ENCODE measurements around the gene ZC3HAV1. TPM values are rescaled to one million over a fixed set of nuclear protein-coding genes. Genes with fewer than 3 reads are reported as not detected.

ZC3HAV1 gene
- total RNA-seq, 2 donors from 2014 or later, result 67.6 to 76.0 TPM

GRCh38 chr7:139115104-139115503 lies 5.6 kb upstream of the ZC3HAV1 start:
- H3K4me1 Mint-ChIP-seq, result peaks cover 21% of the 10 kb centered on the region
- 92 to 95% methylated on average over 3 of the region's 3 CpGs for WGBS, 2 experiments (ENCODE audit: insufficient coverage in 1 of 2, insufficient read length in 1 of 2)
- H3K27me3 Mint-ChIP-seq (ENCODE audit: insufficient read depth), result no peaks in the 10 kb centered on the region
- H3K4me3 Mint-ChIP-seq, result no peak overlapping the region
- TF ChIP-seq CTCF (conservative IDR thresholded peaks at IDR 0.05), result no peak
- Histone ChIP-seq H3K4me3 (ENCODE audit: low read length) (no peak overlapping the region), H3K36me3 (ENCODE audit: control insufficient read depth, insufficient read depth, low read length) (no peaks in the 10 kb centered on the region), H3K27ac (ENCODE audit: low read depth, low read length) (no peak overlapping the region), H3K4me1 (ENCODE audit: control insufficient read depth, insufficient read depth, low read length) (no peaks in the 10 kb centered on the region), H3K27me3 (ENCODE audit: control insufficient read depth, insufficient read depth, low read length, poor library complexity, severe bottlenecking) (peaks cover 11% of the 10 kb centered on the region), H3K9ac (ENCODE audit: extremely low read depth, low read length, poor library complexity, severe bottlenecking) (no peak overlapping the region), H3K9me3 (ENCODE audit: control insufficient read depth, low read length) (no peaks in the 10 kb centered on the region)
- DNase-seq, result no peak
- no peaks in the 10 kb centered on the region for H3K9me3 Mint-ChIP-seq
- H3K27ac Mint-ChIP-seq, result no peak overlapping the region
- no peaks in the 10 kb centered on the region for H3K36me3 Mint-ChIP-seq (ENCODE audit: low read depth)

GRCh38 chr7:139114585-139114984 lies 5.1 kb upstream of the ZC3HAV1 start:
- no peak for DNase-seq
- Mint-ChIP-seq H3K9me3 (no peaks in the 10 kb centered on the region), H3K4me3 (no peak overlapping the region), H3K36me3 (ENCODE audit: low read depth) (no peaks in the 10 kb centered on the region), H3K27ac (no peak overlapping the region), H3K27me3 (ENCODE audit: insufficient read depth) (no peaks in the 10 kb centered on the region), H3K4me1 (peaks cover 26% of the 10 kb centered on the region)
- Histone ChIP-seq H3K27ac (ENCODE audit: low read depth, low read length) (no peak overlapping the region), H3K27me3 (ENCODE audit: control insufficient read depth, insufficient read depth, low read length, poor library complexity, severe bottlenecking) (peaks cover 15% of the 10 kb centered on the region), H3K9ac (ENCODE audit: extremely low read depth, low read length, poor library complexity, severe bottlenecking) (no peak overlapping the region), H3K9me3 (ENCODE audit: control insufficient read depth, low read length) (no peaks in the 10 kb centered on the region), H3K36me3 (ENCODE audit: control insufficient read depth, insufficient read depth, low read length) (no peaks in the 10 kb centered on the region), H3K4me3 (ENCODE audit: low read length) (no peak overlapping the region), H3K4me1 (ENCODE audit: control insufficient read depth, insufficient read depth, low read length) (no peaks in the 10 kb centered on the region)
- WGBS, 2 experiments (ENCODE audit: insufficient coverage in 1 of 2, insufficient read length in 1 of 2), result 80 to 82% methylated on average over 2 to 5 of the region's 5 CpGs
- no peak for TF ChIP-seq CTCF (conservative IDR thresholded peaks at IDR 0.05)

DNA sequence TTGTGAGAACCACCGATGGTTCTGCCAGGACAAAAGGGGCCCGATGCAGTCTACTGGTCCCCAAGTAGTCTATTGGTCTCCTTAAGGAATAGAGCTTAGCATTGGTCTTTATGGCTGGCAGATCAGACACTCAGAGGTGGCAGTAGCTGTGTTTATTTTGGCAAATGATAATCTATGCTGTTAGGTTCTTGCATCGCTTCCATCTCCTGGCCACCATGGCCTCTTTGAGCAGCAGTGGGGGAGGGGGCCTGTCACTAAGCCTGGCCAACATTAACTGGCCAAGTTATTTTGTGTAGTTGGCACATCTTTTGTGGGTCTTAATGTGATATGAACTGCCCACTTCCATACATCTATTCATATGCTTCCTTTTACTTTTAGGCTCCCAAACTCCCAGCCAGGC lies 4.5 kb upstream of the ZC3HAV1 start:
- Histone ChIP-seq H3K36me3 (ENCODE audit: control insufficient read depth, insufficient read depth, low read length) (no peaks in the 10 kb centered on the region), H3K4me1 (ENCODE audit: control insufficient read depth, insufficient read depth, low read length) (no peaks in the 10 kb centered on the region), H3K4me3 (ENCODE audit: low read length) (no peak overlapping the region), H3K27me3 (ENCODE audit: control insufficient read depth, insufficient read depth, low read length, poor library complexity, severe bottlenecking) (peaks cover 15% of the 10 kb centered on the region), H3K9ac (ENCODE audit: extremely low read depth, low read length, poor library complexity, severe bottlenecking) (no peak overlapping the region), H3K27ac (ENCODE audit: low read depth, low read length) (no peak overlapping the region), H3K9me3 (ENCODE audit: control insufficient read depth, low read length) (no peaks in the 10 kb centered on the region)
- no peaks in the 10 kb centered on the region for H3K27me3 Mint-ChIP-seq (ENCODE audit: insufficient read depth)
- peaks cover 21% of the 10 kb centered on the region for H3K4me1 Mint-ChIP-seq
- no peaks in the 10 kb centered on the region for H3K9me3 Mint-ChIP-seq
- DNase-seq, result no peak
- no peak for TF ChIP-seq CTCF (conservative IDR thresholded peaks at IDR 0.05)
- no peak overlapping the region for H3K4me3 Mint-ChIP-seq
- no peak overlapping the region for H3K27ac Mint-ChIP-seq
- WGBS, 2 experiments (ENCODE audit: insufficient coverage in 1 of 2, insufficient read length in 1 of 2), result 94 to 97% methylated on average over 2 to 3 of the region's 3 CpGs
- H3K36me3 Mint-ChIP-seq (ENCODE audit: low read depth), result no peaks in the 10 kb centered on the region
